SK-N-SH treated with all-trans-retinoic acid at 6 μM for 48 hours (cell line): ENCODE results near the gene COX4I1.

Experiments
- ATAC-seq: fragments of 200-7000 bp; cut with Tn5 transposase; 3 replicates; pipeline ENCODE4 v1.9.1; 2020; ENCODE audit warnings: mild to moderate bottlenecking, moderate library complexity
- ARNTL ChIP-seq: fragments of 450-650 bp; formaldehyde crosslinking; IDR thresholded peaks from 2 replicates; pipeline ENCODE4 v1.5.0; 2020; ENCODE audit warnings: low read depth, mild to moderate bottlenecking, moderate library complexity, borderline replicate concordance
- BACH2 ChIP-seq: fragments of 250-450 bp; sonication (Bioruptor Pico); IDR thresholded peaks from 2 replicates; pipeline ENCODE4 v1.9.0; 2021; ENCODE audit warnings: mild to moderate bottlenecking, borderline replicate concordance
- CSDC2 ChIP-seq: fragments of 250-450 bp; sonication (Bioruptor Pico); IDR thresholded peaks from 2 replicates; pipeline ENCODE4 v1.5.0; 2020; ENCODE audit warnings: mild to moderate bottlenecking, moderate library complexity
- ESRRG ChIP-seq: fragments of 250-450 bp; sonication (Bioruptor Pico); IDR thresholded peaks from 2 replicates; pipeline ENCODE4 v1.6.1; 2021; ENCODE audit warnings: mild to moderate bottlenecking
- GLIS3 ChIP-seq: fragments of 250-450 bp; sonication (Bioruptor Pico); IDR thresholded peaks from 2 replicates; pipeline ENCODE4 v1.5.0; 2020; ENCODE audit warnings: mild to moderate bottlenecking, moderate library complexity
- ISL1 ChIP-seq: fragments of 250-450 bp; sonication (Bioruptor Pico); IDR thresholded peaks from 2 replicates; pipeline ENCODE4 v2.1.2; 2022; ENCODE audit warnings: mild to moderate bottlenecking, moderate library complexity
- OSR1 ChIP-seq: fragments of 250-450 bp; sonication (Bioruptor Pico); IDR thresholded peaks from 2 replicates; pipeline ENCODE4 v1.8.0; 2022; ENCODE audit warnings: moderate library complexity, mild to moderate bottlenecking, inconsistent platforms
- PPARA ChIP-seq: fragments of 250-450 bp; sonication (Bioruptor Pico); IDR thresholded peaks from 2 replicates; pipeline ENCODE4 v1.5.0; 2020; ENCODE audit warnings: mild to moderate bottlenecking, borderline replicate concordance
- RARB ChIP-seq: fragments of 250-450 bp; sonication (Bioruptor Pico); IDR thresholded peaks from 2 replicates; pipeline ENCODE4 v1.8.0; 2021; ENCODE audit warnings: mild to moderate bottlenecking, moderate library complexity
- TCF4 ChIP-seq: fragments of 250-450 bp; sonication (Bioruptor Pico); IDR thresholded peaks from 2 replicates; pipeline ENCODE4 v1.8.0; 2021; ENCODE audit warnings: mild to moderate bottlenecking, moderate library complexity, borderline replicate concordance
- TOX ChIP-seq: fragments of 250-450 bp; sonication (Bioruptor Pico); IDR thresholded peaks from 2 replicates; pipeline ENCODE4 v1.8.0; 2021; ENCODE audit warnings: mild to moderate bottlenecking, moderate library complexity, borderline replicate concordance
- ZC3H10 ChIP-seq: fragments of 250-450 bp; sonication (Bioruptor Pico); IDR thresholded peaks from 2 replicates; pipeline ENCODE4 v1.5.1; 2021; ENCODE audit warnings: mild to moderate bottlenecking, moderate library complexity
- ZFP3 ChIP-seq: fragments of 250-450 bp; sonication (Bioruptor Pico); IDR thresholded peaks from 2 replicates; pipeline ENCODE4 v1.5.0; 2020; ENCODE audit warnings: mild to moderate bottlenecking, moderate library complexity
- ZFP30 ChIP-seq: fragments of 450-650 bp; formaldehyde crosslinking; IDR thresholded peaks from 2 replicates; pipeline ENCODE4 v1.5.0; 2022; ENCODE audit warnings: mild to moderate bottlenecking, moderate library complexity
- ZNF565 ChIP-seq: fragments of 450-650 bp; formaldehyde crosslinking; conservative IDR thresholded peaks from 2 replicates; pipeline ENCODE4 v1.5.0; 2020; ENCODE audit warnings: low read depth, mild to moderate bottlenecking, moderate library complexity
- ZNF70 ChIP-seq: fragments of 450-650 bp; formaldehyde crosslinking; IDR thresholded peaks from 2 replicates; pipeline ENCODE4 v1.5.0; 2020; ENCODE audit warnings: mild to moderate bottlenecking, moderate library complexity
- ZNF8 ChIP-seq: fragments of 450-650 bp; formaldehyde crosslinking; IDR thresholded peaks from 2 replicates; pipeline ENCODE4 v1.5.0; 2020; ENCODE audit warnings: mild to moderate bottlenecking, moderate library complexity
- TF ChIP-seq, protein P1 (sequence below): fragments of 250-450 bp; sonication (Bioruptor Pico); IDR thresholded peaks from 2 replicates; pipeline ENCODE4 v1.5.1; 2020; ENCODE audit warnings: low read depth, mild to moderate bottlenecking, moderate library complexity
- TF ChIP-seq, protein P2 (sequence below): fragments of 250-450 bp; sonication (Bioruptor Pico); IDR thresholded peaks from 2 replicates; pipeline ENCODE4 v1.5.1; 2021; ENCODE audit warnings: mild to moderate bottlenecking, moderate library complexity
- TF ChIP-seq, protein P3 (sequence below): fragments of 250-450 bp; sonication (Bioruptor Pico); IDR thresholded peaks from 2 replicates; pipeline ENCODE4 v1.5.0; 2020; ENCODE audit warnings: mild to moderate bottlenecking, moderate library complexity
- TF ChIP-seq, protein P4 (sequence below): fragments of 250-450 bp; sonication (Bioruptor Pico); IDR thresholded peaks from 2 replicates; pipeline ENCODE4 v1.8.0; 2020; ENCODE audit warnings: mild to moderate bottlenecking, moderate library complexity, borderline replicate concordance
- TF ChIP-seq, protein P5 (sequence below): fragments of 250-450 bp; sonication (Bioruptor Pico); IDR thresholded peaks from 2 replicates; pipeline ENCODE4 v1.8.0; 2021; ENCODE audit warnings: low read depth, mild to moderate bottlenecking, moderate library complexity, borderline replicate concordance

COX4I1 gene

DNA sequence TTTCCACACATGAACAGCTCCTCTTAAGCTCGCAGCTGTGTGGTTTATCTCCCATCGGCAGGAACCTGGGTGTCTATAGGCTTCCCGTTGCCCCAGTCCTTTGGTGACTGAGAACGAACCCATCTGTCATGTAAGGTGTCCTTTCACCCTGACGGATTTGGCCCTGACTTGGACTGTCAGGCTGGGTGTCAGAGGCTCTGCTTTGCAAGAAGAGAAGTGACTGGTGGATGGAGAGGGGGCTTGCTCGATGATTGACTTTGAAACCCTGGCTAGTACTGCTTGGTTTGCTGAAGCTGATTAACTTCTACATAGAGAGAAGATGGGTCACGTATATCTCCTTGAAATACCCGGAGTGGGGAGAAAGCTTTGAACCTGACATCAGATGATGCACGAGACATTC, 42.9 kb downstream of the COX4I1 start:
- TF ChIP-seq GLIS3 (CRISPR knock-in tag), result no peak
- TF ChIP-seq, protein P1, sequence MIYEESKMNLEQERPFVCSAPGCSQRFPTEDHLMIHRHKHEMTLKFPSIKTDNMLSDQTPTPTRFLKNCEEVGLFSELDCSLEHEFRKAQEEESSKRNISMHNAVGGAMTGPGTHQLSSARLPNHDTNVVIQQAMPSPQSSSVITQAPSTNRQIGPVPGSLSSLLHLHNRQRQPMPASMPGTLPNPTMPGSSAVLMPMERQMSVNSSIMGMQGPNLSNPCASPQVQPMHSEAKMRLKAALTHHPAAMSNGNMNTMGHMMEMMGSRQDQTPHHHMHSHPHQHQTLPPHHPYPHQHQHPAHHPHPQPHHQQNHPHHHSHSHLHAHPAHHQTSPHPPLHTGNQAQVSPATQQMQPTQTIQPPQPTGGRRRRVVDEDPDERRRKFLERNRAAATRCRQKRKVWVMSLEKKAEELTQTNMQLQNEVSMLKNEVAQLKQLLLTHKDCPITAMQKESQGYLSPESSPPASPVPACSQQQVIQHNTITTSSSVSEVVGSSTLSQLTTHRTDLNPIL (CRISPR knock-in tag), result no peak
- TF ChIP-seq RARB (CRISPR knock-in tag), result no peak
- TF ChIP-seq ZFP3 (CRISPR knock-in tag), result no peak
- TF ChIP-seq ZFP30 (CRISPR knock-in tag), result no peak
- no peak for TF ChIP-seq BACH2
- no peak for TF ChIP-seq ARNTL
- TF ChIP-seq, protein P2, sequence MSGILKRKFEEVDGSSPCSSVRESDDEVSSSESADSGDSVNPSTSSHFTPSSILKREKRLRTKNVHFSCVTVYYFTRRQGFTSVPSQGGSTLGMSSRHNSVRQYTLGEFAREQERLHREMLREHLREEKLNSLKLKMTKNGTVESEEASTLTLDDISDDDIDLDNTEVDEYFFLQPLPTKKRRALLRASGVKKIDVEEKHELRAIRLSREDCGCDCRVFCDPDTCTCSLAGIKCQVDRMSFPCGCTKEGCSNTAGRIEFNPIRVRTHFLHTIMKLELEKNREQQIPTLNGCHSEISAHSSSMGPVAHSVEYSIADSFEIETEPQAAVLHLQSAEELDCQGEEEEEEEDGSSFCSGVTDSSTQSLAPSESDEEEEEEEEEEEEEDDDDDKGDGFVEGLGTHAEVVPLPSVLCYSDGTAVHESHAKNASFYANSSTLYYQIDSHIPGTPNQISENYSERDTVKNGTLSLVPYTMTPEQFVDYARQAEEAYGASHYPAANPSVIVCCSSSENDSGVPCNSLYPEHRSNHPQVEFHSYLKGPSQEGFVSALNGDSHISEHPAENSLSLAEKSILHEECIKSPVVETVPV (CRISPR knock-in tag), result no peak
- TF ChIP-seq ISL1, result no peak
- no peak for TF ChIP-seq OSR1
- TF ChIP-seq, protein P3, sequence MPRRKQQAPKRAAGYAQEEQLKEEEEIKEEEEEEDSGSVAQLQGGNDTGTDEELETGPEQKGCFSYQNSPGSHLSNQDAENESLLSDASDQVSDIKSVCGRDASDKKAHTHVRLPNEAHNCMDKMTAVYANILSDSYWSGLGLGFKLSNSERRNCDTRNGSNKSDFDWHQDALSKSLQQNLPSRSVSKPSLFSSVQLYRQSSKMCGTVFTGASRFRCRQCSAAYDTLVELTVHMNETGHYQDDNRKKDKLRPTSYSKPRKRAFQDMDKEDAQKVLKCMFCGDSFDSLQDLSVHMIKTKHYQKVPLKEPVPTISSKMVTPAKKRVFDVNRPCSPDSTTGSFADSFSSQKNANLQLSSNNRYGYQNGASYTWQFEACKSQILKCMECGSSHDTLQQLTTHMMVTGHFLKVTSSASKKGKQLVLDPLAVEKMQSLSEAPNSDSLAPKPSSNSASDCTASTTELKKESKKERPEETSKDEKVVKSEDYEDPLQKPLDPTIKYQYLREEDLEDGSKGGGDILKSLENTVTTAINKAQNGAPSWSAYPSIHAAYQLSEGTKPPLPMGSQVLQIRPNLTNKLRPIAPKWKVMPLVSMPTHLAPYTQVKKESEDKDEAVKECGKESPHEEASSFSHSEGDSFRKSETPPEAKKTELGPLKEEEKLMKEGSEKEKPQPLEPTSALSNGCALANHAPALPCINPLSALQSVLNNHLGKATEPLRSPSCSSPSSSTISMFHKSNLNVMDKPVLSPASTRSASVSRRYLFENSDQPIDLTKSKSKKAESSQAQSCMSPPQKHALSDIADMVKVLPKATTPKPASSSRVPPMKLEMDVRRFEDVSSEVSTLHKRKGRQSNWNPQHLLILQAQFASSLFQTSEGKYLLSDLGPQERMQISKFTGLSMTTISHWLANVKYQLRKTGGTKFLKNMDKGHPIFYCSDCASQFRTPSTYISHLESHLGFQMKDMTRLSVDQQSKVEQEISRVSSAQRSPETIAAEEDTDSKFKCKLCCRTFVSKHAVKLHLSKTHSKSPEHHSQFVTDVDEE (CRISPR knock-in tag), result no peak
- no peak for TF ChIP-seq ZC3H10
- TF ChIP-seq PPARA, result no peak
- TF ChIP-seq ZNF8 (CRISPR knock-in tag), result no peak
- TF ChIP-seq CSDC2 (CRISPR knock-in tag), result no peak
- TF ChIP-seq, protein P4, sequence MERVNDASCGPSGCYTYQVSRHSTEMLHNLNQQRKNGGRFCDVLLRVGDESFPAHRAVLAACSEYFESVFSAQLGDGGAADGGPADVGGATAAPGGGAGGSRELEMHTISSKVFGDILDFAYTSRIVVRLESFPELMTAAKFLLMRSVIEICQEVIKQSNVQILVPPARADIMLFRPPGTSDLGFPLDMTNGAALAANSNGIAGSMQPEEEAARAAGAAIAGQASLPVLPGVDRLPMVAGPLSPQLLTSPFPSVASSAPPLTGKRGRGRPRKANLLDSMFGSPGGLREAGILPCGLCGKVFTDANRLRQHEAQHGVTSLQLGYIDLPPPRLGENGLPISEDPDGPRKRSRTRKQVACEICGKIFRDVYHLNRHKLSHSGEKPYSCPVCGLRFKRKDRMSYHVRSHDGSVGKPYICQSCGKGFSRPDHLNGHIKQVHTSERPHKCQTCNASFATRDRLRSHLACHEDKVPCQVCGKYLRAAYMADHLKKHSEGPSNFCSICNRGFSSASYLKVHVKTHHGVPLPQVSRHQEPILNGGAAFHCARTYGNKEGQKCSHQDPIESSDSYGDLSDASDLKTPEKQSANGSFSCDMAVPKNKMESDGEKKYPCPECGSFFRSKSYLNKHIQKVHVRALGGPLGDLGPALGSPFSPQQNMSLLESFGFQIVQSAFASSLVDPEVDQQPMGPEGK, result no peak
- TF ChIP-seq TCF4 (CRISPR knock-in tag), result no peak
- TF ChIP-seq ZNF565 (CRISPR knock-in tag), result no peak

DNA sequence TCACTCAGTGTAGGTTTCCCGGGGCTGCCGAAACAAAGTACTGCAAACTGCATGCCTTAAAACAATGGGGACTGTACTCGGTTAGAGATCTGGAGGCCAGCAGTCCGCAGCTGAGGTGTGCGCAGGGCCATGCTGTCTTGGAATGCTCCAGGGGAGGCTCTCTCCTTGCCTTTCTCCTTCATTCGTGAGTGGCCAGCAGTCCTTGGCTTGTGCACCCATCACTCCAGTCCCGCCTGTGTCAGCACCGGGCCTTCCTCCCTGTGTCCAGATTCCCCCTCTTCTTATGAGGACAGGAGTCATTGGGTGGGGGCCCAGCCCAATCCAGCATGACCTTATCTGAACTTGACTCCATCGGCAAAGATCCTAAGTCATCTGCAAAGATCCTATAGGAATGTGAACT, 43.4 kb downstream of the COX4I1 start:
- TF ChIP-seq ZFP30 (CRISPR knock-in tag) (no peak), ZNF565 (CRISPR knock-in tag) (no peak), ARNTL (no peak), BACH2 (no peak), PPARA (no peak), GLIS3 (CRISPR knock-in tag) (no peak), ZFP3 (CRISPR knock-in tag) (no peak), ZNF8 (CRISPR knock-in tag) (no peak), TOX (no peak), ZNF70 (CRISPR knock-in tag) (no peak), ESRRG (CRISPR knock-in tag) (no peak)
- TF ChIP-seq, protein P4, result no peak
- TF ChIP-seq, protein P2 (CRISPR knock-in tag), result no peak
- TF ChIP-seq, protein P5, sequence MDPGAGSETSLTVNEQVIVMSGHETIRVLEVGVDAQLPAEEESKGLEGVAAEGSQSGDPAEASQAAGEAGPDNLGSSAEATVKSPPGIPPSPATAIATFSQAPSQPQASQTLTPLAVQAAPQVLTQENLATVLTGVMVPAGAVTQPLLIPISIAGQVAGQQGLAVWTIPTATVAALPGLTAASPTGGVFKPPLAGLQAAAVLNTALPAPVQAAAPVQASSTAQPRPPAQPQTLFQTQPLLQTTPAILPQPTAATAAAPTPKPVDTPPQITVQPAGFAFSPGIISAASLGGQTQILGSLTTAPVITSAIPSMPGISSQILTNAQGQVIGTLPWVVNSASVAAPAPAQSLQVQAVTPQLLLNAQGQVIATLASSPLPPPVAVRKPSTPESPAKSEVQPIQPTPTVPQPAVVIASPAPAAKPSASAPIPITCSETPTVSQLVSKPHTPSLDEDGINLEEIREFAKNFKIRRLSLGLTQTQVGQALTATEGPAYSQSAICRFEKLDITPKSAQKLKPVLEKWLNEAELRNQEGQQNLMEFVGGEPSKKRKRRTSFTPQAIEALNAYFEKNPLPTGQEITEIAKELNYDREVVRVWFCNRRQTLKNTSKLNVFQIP, result no peak
- TF ChIP-seq, protein P1 (CRISPR knock-in tag), result no peak
- TF ChIP-seq, all 23 proteins: peak for 0
- no peak for ATAC-seq

More for the DNA sequence above, 42.9 kb downstream of the COX4I1 start:
- no peak for ATAC-seq
